MCF 10A (cell line): Measurements from ENCODE around the gene LMF1. TPM values are rescaled to one million over a fixed set of nuclear protein-coding genes. Genes with fewer than 3 reads are reported as not detected.

Experiments used
- BruUV-seq: library from RNA; stranded (reverse); fragments of 400-500 nt; replicated peaks from 2 replicates; lab custom pipeline; 2021; lab: Mats Ljungman, UMichigan
- CTCF ChIA-PET: fragments of 300-600 bp; sonication (Branson Sonifier 250); formaldehyde crosslinking; extraction: SDS; loops from one replicate; lab custom pipeline; 2021; ENCODE audit warnings: antibody characterized with exemption, inconsistent platforms; lab: Yijun Ruan, JAX
- POLR2A ChIA-PET: fragments of 300-600, 350-650 bp; sonication (Branson Sonifier 250); formaldehyde crosslinking; extraction: SDS; loops from one replicate; lab custom pipeline; 2020; ENCODE audit warnings: antibody characterized with exemption, inconsistent platforms; lab: Yijun Ruan, JAX
- DNase-seq: peaks from one replicate; pipeline ENCODE4 v3.0.0-alpha.2; 2018; ENCODE audit not compliant: unreplicated experiment
- H3K27ac Mint-ChIP-seq: one replicate; pipeline ENCODE4 v1.8.0; 2022; ENCODE audit warnings: mild to moderate bottlenecking, low read depth, mixed read lengths; ENCODE audit not compliant: unreplicated experiment
- H3K27me3 Mint-ChIP-seq: one replicate; pipeline ENCODE4 v1.8.0; 2022; ENCODE audit warnings: mixed read lengths; ENCODE audit not compliant: insufficient read depth, unreplicated experiment
- H3K36me3 Mint-ChIP-seq: one replicate; pipeline ENCODE4 v1.8.0; 2022; ENCODE audit warnings: mild to moderate bottlenecking, moderate library complexity, mixed read lengths; ENCODE audit not compliant: insufficient read depth, unreplicated experiment
- H3K4me1 Mint-ChIP-seq: one replicate; pipeline ENCODE4 v1.8.0; 2022; ENCODE audit warnings: mixed read lengths; ENCODE audit not compliant: insufficient read depth, unreplicated experiment
- H3K4me3 Mint-ChIP-seq: one replicate; pipeline ENCODE4 v1.8.0; 2022; ENCODE audit warnings: mild to moderate bottlenecking, moderate library complexity, mixed read lengths; ENCODE audit not compliant: unreplicated experiment
- H3K9me3 Mint-ChIP-seq: one replicate; pipeline ENCODE4 v1.8.0; 2022; ENCODE audit warnings: mixed read lengths; ENCODE audit not compliant: unreplicated experiment
- intact Hi-C: fragments of 100-400 bp; cut with micrococcal nuclease; formaldehyde crosslinking; loops from 2 replicates; pipeline ENCODE4 v1.14.1; 2022
- total RNA-seq: library from RNA; stranded (reverse); gene quantifications from 2 replicates; pipeline ENCODE4 v1.2.3, GENCODE V29; 2022
- TF ChIP-seq, protein P1 (sequence below): fragments of 200-600 bp; IDR thresholded peaks from one replicate; pipeline ENCODE4 v1.8.0; 2022; ENCODE audit warnings: antibody characterized with exemption, mild to moderate bottlenecking; ENCODE audit not compliant: unreplicated experiment

LMF1 gene
- total RNA-seq, 1 experiment from 2014 or later: 9.9 TPM

DNA sequence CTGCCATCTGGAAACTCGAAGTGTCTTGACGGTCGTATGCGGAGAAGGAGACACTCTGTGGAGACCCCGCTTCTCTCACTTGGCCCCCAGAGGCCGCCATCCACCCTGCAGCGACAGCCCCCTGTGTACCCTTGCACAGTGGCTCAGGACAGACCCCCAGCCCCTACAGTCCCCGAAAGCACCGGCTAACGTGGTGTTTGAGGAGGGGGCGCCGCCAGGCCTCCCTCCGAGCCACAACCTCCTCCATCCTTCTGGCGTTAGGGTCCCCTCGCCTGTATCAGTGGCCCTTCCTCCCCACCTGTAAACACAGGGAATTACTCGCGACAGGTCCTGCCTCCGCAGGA is 73.6 kb downstream of the LMF1 start:
- intact Hi-C loops: no loop called here
- H3K27ac Mint-ChIP-seq: no peak overlapping the region

DNA sequence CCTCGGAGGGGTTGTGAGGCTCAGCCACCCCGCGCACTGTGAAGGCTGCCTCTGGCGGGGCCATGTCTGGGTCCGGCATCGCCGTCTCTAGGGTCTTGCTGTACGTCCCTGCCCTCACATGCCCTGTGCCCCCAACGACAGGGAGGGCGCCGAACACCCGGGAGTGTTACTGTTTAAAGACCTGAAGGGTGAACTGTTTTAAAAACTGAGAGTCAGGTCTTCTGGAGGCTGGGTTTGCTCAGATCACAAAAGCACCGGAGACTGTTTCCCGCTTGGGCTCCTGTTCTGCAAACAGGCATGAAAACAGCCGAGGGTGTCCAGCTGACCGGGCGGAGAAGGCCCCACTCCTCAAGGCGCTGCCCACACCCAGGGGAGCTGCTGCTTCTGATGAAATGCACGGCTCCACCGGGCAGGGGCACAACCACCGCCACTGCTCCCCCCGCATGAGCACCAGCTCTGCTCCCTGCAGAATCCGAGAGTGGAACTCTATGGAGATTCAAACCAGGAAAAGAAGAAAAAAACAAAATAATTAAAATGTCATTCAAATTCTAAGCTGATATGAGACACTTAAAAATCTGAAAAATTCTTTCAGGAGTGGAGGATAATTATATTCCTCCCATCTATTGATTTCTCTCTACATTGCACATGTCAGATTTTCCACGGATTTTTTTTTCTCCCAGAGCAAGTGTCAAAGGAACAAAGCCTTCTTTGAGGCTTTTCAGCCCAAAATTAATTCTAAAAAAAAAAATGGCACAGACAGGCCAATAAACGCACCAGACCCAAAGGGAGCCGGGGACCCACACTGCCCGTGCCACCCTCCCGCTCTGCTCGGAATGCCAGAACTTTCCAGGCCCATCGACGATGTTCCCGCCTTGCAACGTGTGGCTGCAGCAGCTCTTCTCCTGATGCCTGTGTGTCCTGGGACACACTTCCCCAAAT is 74.3 kb downstream of the LMF1 start:
- Mint-ChIP-seq H3K9me3 (no peaks in the 10 kb centered on the region), H3K4me3 (no peak overlapping the region), H3K27ac (no peak overlapping the region), H3K4me1 (no peaks in the 10 kb centered on the region), H3K27me3 (no peaks in the 10 kb centered on the region), H3K36me3 (peaks cover 11% of the 10 kb centered on the region)
- intact Hi-C loops: no loop called here
- TF ChIP-seq, protein P1, sequence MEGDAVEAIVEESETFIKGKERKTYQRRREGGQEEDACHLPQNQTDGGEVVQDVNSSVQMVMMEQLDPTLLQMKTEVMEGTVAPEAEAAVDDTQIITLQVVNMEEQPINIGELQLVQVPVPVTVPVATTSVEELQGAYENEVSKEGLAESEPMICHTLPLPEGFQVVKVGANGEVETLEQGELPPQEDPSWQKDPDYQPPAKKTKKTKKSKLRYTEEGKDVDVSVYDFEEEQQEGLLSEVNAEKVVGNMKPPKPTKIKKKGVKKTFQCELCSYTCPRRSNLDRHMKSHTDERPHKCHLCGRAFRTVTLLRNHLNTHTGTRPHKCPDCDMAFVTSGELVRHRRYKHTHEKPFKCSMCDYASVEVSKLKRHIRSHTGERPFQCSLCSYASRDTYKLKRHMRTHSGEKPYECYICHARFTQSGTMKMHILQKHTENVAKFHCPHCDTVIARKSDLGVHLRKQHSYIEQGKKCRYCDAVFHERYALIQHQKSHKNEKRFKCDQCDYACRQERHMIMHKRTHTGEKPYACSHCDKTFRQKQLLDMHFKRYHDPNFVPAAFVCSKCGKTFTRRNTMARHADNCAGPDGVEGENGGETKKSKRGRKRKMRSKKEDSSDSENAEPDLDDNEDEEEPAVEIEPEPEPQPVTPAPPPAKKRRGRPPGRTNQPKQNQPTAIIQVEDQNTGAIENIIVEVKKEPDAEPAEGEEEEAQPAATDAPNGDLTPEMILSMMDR: no peak
- no TSS peak for BruUV-seq
- no peak for DNase-seq
- ChIA-PET CTCF (no interaction called here), POLR2A (no interaction called here)

More for the DNA sequence above, 73.6 kb downstream of the LMF1 start:
- DNase-seq: no peak
- no peak overlapping the region for H3K4me3 Mint-ChIP-seq
- H3K4me1 Mint-ChIP-seq: no peaks in the 10 kb centered on the region
- TF ChIP-seq, protein P1: no peak
- ChIA-PET POLR2A (no interaction called here), CTCF (no interaction called here)
- H3K9me3 Mint-ChIP-seq: no peaks in the 10 kb centered on the region
- no peaks in the 10 kb centered on the region for H3K27me3 Mint-ChIP-seq
- no TSS peak for BruUV-seq
- peaks cover 11% of the 10 kb centered on the region for H3K36me3 Mint-ChIP-seq

DNA sequence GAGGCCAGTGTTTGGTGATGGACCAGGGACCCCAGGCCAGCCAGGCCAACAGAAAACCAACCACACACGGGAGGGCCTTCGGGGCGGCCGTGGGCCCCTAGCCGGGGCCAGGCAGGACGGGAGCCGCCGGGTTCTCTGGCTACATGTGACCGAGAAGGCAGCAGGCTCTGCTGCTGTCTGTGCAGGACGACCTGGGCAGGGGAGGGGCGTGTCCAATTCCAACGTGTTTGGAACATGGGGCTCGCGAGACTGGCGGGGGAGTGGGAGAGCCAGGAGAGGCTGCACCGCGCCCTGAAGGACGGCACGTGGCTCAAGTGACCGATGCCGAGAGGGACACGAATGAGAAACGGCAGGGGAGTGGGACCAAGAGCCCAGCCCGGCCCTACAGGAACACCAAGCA is 75.4 kb downstream of the LMF1 start:
- intact Hi-C loops: no loop called here
- Mint-ChIP-seq H3K9me3 (no peaks in the 10 kb centered on the region), H3K36me3 (peaks cover 11% of the 10 kb centered on the region), H3K4me3 (no peak overlapping the region), H3K27ac (no peak overlapping the region), H3K4me1 (no peaks in the 10 kb centered on the region), H3K27me3 (no peaks in the 10 kb centered on the region)
- BruUV-seq: no TSS peak
- CTCF ChIA-PET: no interaction called here
- TF ChIP-seq, protein P1: no peak
- no peak for DNase-seq
- POLR2A ChIA-PET: no interaction called here

DNA sequence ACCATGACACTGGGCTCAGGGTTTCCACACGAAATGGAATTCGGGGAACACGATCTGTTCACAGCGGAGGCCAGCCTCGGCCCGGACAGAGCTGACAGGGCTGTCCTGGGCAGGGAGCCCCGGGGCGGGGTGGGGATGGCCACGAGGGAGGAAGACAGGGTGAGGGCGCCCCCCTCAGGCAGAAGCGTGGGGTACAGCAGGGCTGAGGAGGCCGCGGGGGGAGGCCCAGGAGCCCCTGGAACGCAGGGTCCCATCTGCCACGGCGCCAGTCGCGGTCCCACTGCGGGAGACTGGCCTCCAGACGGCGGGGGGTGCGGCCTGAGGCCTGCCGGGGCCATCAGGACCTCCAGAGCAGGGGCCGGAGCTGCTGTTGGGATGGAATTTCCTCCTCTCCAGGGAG is 75.9 kb downstream of the LMF1 start:
- Mint-ChIP-seq H3K9me3 (no peaks in the 10 kb centered on the region), H3K4me3 (no peak overlapping the region), H3K27me3 (no peaks in the 10 kb centered on the region), H3K27ac (no peak overlapping the region), H3K4me1 (no peaks in the 10 kb centered on the region), H3K36me3 (peaks cover 11% of the 10 kb centered on the region)
- TF ChIP-seq, protein P1: peak; percentile 11
- no peak for DNase-seq
- ChIA-PET CTCF (no interaction called here), POLR2A (no interaction called here)
- intact Hi-C loops: no loop called here
- no TSS peak for BruUV-seq
